Measurements from ENCODE around the gene WT1.

GRCh38 chr11:32462011-32462690 is 26.8 kb upstream of the WT1 start:
- no peak for TF ChIP-seq CTCF (IDR thresholded peaks at IDR 0.05)
- TF ChIP-seq POLR2A (IDR thresholded peaks at IDR 0.05), result no peak

Data from heart left ventricle (tissue), 13 donors.